Sigmoid colon (tissue), 7 donors: ENCODE data around the gene CAD. TPM values are rescaled to one million over a fixed set of nuclear protein-coding genes. Genes with fewer than 3 reads are reported as not detected.

Experiments
- DNase-seq: peaks from one replicate; pipeline ENCODE4 v3.0.0-alpha.2; 2019
- H3K27ac ChIP-seq, 4 donors: fragments of 200-600 bp; sonication (generic); one replicate each; pipeline ENCODE4 v1.5.1; 2016 to 2019; ENCODE audit warnings: mild to moderate bottlenecking in 1 of 4
- H3K27me3 ChIP-seq, 3 donors: fragments of 200-600 bp; sonication (generic); one replicate each; pipeline ENCODE4 v1.5.1; 2019; ENCODE audit warnings: mild to moderate bottlenecking in 1 of 3
- H3K36me3 ChIP-seq, 4 donors: fragments of 200-600 bp; sonication (generic); one replicate each; pipeline ENCODE4 v1.5.1; 2016 to 2019
- H3K4me1 ChIP-seq, 4 donors: fragments of 200-600 bp; sonication (generic); one replicate each; pipeline ENCODE4 v1.5.1; 2017 to 2019
- H3K4me3 ChIP-seq, 4 donors: fragments of 200-600 bp; sonication (generic); one replicate each; pipeline ENCODE4 v1.5.1; 2017 to 2019; ENCODE audit warnings: mild to moderate bottlenecking in 2 of 4, moderate library complexity in 1 of 4
- H3K9me3 ChIP-seq, 4 donors: fragments of 200-600 bp in 3 of 4; sonication (generic) in 3 of 4; one replicate each; pipeline versions ENCODE4 v1.5.1 to v1.6.1; 2013 to 2019
- CTCF ChIP-seq, 4 experiments: fragments of 450-650 bp in 3 of 4; fragments of 200-600 bp in 1 of 4; IDR thresholded peaks; one replicate each; pipeline ENCODE4 v1.5.1; 2016 to 2019; ENCODE audit warnings: antibody characterized with exemption in 4 of 4, mild to moderate bottlenecking in 3 of 4, moderate library complexity in 2 of 4
- EP300 ChIP-seq, 4 donors: sonication (generic); formaldehyde crosslinking; IDR thresholded peaks; one replicate each; pipeline ENCODE4 v1.6.1; 2017; ENCODE audit warnings: antibody characterized with exemption in 4 of 4
- POLR2A ChIP-seq, 2 donors: fragments of 450-650 bp; IDR thresholded peaks; one replicate each; pipeline ENCODE4 v1.6.1; 2016; ENCODE audit warnings: antibody characterized with exemption in 2 of 2, mild to moderate bottlenecking in 2 of 2, moderate library complexity in 2 of 2
- POLR2AphosphoS5 ChIP-seq, 4 donors: sonication (generic); formaldehyde crosslinking; IDR thresholded peaks; one replicate each; pipeline ENCODE4 v1.6.1; 2017; ENCODE audit warnings: antibody characterized with exemption in 4 of 4
- WGBS, 2 donors: extraction: QIAGEN DNeasy Blood & Tissue Kit; methylation state at CpG; one replicate each; pipeline ENCODE4 v1.1.7; 2013; 5-methylcytosine and 5-hydroxymethylcytosine counted together
- intact Hi-C: fragments of 100-400 bp; cut with DNase I; formaldehyde crosslinking; loops from one replicate; pipeline ENCODE4 v1.15.1; 2023
- polyA plus RNA-seq, 3 donors: library from polyadenylated mRNA; stranded (reverse); fragments of 200-250 nt; gene quantifications; one replicate each; pipeline ENCODE4 v1.2.3, GENCODE V29; 2013
- total RNA-seq, 4 donors: library from RNA; depleted of rRNA; stranded (reverse); fragments of >200 nt; gene quantifications; one replicate each; pipeline ENCODE4 v1.1.0, GENCODE V29; 2016
- donor health status: healthy with polysubstance abuse.
- donor health status: Bipolar disorder and iron deficiency.
- donor health status: healthy.

CAD gene
- total and polyA plus RNA-seq, 7 donors, result 1.8 to 27.4 (median 12.8) TPM

DNA sequence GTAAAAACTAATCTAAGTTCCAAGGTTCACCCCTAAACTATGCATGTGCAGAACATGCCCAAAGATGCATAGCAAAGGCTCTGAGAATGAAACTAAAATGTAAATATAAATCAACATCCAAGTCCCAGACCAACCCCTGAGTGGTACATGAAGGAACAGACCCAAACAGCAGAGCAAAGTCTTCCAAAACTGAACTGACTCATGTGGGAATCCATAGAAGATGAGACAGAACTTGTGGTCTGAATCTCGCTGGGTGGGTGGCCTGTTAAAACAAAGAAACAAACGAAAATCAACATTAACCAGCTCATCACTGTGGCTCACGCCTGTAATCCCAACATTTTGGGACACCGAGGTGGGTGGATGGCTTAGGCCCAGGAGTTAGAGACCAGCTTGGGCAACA lies 34.8 kb upstream of the CAD start:
- peaks cover 0 to 6% (median 0%) of the 10 kb centered on the region in 3 donors for H3K27me3 ChIP-seq
- DNase-seq, result no peak
- 67 to 79% methylated on average over 4 of the region's 4 CpGs for WGBS, 2 donors
- H3K4me3 ChIP-seq, result no peak overlapping the region
- no peaks in the 10 kb centered on the region for H3K36me3 ChIP-seq
- TF ChIP-seq POLR2AphosphoS5 (IDR thresholded peaks at IDR 0.05) (no peak), POLR2A (IDR thresholded peaks at IDR 0.05) (no peak), EP300 (IDR thresholded peaks at IDR 0.05) (no peak), CTCF (IDR thresholded peaks at IDR 0.05) (no peak)
- intact Hi-C loops, result no loop called here
- H3K9me3 ChIP-seq, result no peaks in the 10 kb centered on the region
- peaks cover 0 to 10% (median 4%) of the 10 kb centered on the region in 4 donors for H3K4me1 ChIP-seq
- H3K27ac ChIP-seq, result no peak overlapping the region

GRCh38 chr2:27184115-27184514 lies 33.1 kb upstream of the CAD start:
- WGBS, 2 donors, result 75% methylated on average over 4 of the region's 4 CpGs
- Histone ChIP-seq H3K36me3 (no peaks in the 10 kb centered on the region), H3K4me1 (peaks cover 0 to 10% (median 4%) of the 10 kb centered on the region in 4 donors), H3K27ac (peak overlapping the region in 2 of 4 donors; percentile 51 to 65), H3K27me3 (no peaks in the 10 kb centered on the region), H3K9me3 (no peaks in the 10 kb centered on the region), H3K4me3 (no peak overlapping the region)
- no peak for DNase-seq
- no peak for TF ChIP-seq POLR2AphosphoS5 (IDR thresholded peaks at IDR 0.05)
- TF ChIP-seq POLR2A (IDR thresholded peaks at IDR 0.05), result no peak
- TF ChIP-seq CTCF (IDR thresholded peaks at IDR 0.05), result no peak
- no peak for TF ChIP-seq EP300 (IDR thresholded peaks at IDR 0.05)
- intact Hi-C loops, result no loop called here

DNA sequence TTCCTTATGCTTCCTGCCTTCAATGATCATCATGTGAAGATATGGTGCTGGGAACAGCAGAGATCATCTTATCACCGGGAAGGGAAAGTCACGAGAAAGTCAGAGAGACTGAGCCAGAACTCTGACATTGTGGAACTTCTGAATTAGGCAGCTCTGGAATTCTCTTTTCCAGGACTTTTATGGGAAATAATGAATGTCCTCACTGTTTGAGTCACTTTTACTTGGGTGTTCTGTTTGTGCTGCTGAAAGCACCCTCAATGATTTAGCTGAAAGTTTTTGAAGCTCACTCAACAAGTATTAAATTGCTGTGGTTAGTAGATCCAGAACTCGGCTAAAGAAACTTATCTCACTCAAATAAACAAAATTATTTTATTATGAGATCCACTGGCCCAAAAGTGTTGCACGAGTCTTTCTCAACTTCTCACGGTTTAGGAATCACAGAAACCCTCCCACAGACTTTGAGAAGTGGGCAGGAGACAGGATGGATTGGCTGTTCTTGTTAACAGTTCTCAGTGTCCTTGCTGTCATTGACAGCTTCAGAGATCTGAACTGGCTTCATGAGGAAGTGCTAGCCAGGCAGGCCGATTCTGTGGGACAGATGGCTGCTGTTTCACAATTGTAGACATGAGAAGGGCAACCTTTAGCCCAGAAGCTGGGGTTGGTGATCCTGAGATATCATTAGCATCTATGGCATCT lies 31.7 kb upstream of the CAD start:
- H3K27ac ChIP-seq, result peak overlapping the region; percentile 51 to 65 (median 58)
- DNase-seq, result peak; percentile 74
- intact Hi-C loops, result no loop called here
- no peak overlapping the region for H3K4me3 ChIP-seq
- WGBS, 2 donors, result 19 to 43% methylated on average over 6 of the region's 6 CpGs
- TF ChIP-seq EP300 (IDR thresholded peaks at IDR 0.05), result peak in 1 of 4 donors; percentile 29
- TF ChIP-seq POLR2A (IDR thresholded peaks at IDR 0.05), result no peak
- TF ChIP-seq POLR2AphosphoS5 (IDR thresholded peaks at IDR 0.05), result peak in 2 of 4 donors; percentile 12 to 70
- TF ChIP-seq CTCF (IDR thresholded peaks at IDR 0.05), result no peak
- H3K27me3 ChIP-seq, result no peaks in the 10 kb centered on the region
- H3K36me3 ChIP-seq, result no peaks in the 10 kb centered on the region
- no peaks in the 10 kb centered on the region for H3K9me3 ChIP-seq
- peaks cover 0 to 10% (median 4%) of the 10 kb centered on the region in 4 donors for H3K4me1 ChIP-seq

GRCh38 chr2:27186613-27187345 lies 30.4 kb upstream of the CAD start:
- 68 to 74% methylated on average over 6 of the region's 6 CpGs for WGBS, 2 donors
- no peak overlapping the region for H3K4me3 ChIP-seq
- intact Hi-C loops, result no loop called here
- no peaks in the 10 kb centered on the region for H3K27me3 ChIP-seq
- TF ChIP-seq EP300 (IDR thresholded peaks at IDR 0.05) (no peak), CTCF (IDR thresholded peaks at IDR 0.05) (no peak), POLR2AphosphoS5 (IDR thresholded peaks at IDR 0.05) (no peak), POLR2A (IDR thresholded peaks at IDR 0.05) (no peak)
- peaks cover 0 to 10% (median 4%) of the 10 kb centered on the region in 4 donors for H3K4me1 ChIP-seq
- H3K27ac ChIP-seq, result no peak overlapping the region
- DNase-seq, result no peak
- H3K9me3 ChIP-seq, result no peaks in the 10 kb centered on the region
- H3K36me3 ChIP-seq, result no peaks in the 10 kb centered on the region
